Peyer's patch (tissue), 4 donors: ENCODE results near the gene ETV2. TPM values are rescaled to one million over a fixed set of nuclear protein-coding genes. Genes with fewer than 3 reads are reported as not detected.

Experiments used
- DNase-seq, 3 donors: peaks; one replicate each; pipeline ENCODE4 v3.0.0-alpha.2; 2017 to 2019
- H3K27ac ChIP-seq, 4 donors: fragments of 200-600 bp; sonication (generic); one replicate each; pipeline ENCODE4 v1.5.1; 2016 to 2019
- H3K27me3 ChIP-seq, 2 donors: fragments of 200-600 bp; sonication (generic); one replicate each; pipeline ENCODE4 v1.5.1; 2019
- H3K36me3 ChIP-seq, 3 donors: fragments of 200-600 bp; sonication (generic); one replicate each; pipeline ENCODE4 v1.5.1; 2016 to 2019
- H3K4me1 ChIP-seq, 4 donors: fragments of 200-600 bp; sonication (generic); one replicate each; pipeline ENCODE4 v1.5.1; 2016 to 2019
- H3K4me3 ChIP-seq, 4 donors: fragments of 200-600 bp; sonication (generic); 1 replicate in 3 of 4; 2 replicates in 1 of 4; pipeline ENCODE4 v1.5.1; 2016 to 2019; ENCODE audit warnings: mild to moderate bottlenecking in 1 of 4
- H3K9me3 ChIP-seq, 4 donors: fragments of 200-600 bp; sonication (generic); one replicate each; pipeline ENCODE4 v1.5.1; 2016 to 2019; ENCODE audit warnings: mild to moderate bottlenecking in 1 of 4
- POLR2A ChIP-seq, 2 donors: fragments of 450-650 bp; IDR thresholded peaks; one replicate each; pipeline ENCODE4 v1.5.1; 2017; ENCODE audit warnings: antibody characterized with exemption in 2 of 2, mild to moderate bottlenecking in 2 of 2, moderate library complexity in 2 of 2
- total RNA-seq, 4 donors: library from RNA; depleted of rRNA; stranded (reverse); fragments of >200 nt; gene quantifications; one replicate each; pipeline ENCODE4 v1.1.0, GENCODE V29; 2016
- TF ChIP-seq, protein P1 (sequence below), 6 experiments: fragments of 450-650 bp in 4 of 6; fragments of 200-600 bp in 2 of 6; sonication (generic) in 1 of 6; IDR thresholded peaks; one replicate each; pipeline ENCODE4 v1.5.1; 2017 to 2019; ENCODE audit warnings: antibody characterized with exemption in 6 of 6, mild to moderate bottlenecking in 3 of 6, moderate library complexity in 1 of 6

ETV2 gene
- total RNA-seq, 4 donors from 2014 or later, result 1.6 to 1.8 TPM; not detected in 2

DNA sequence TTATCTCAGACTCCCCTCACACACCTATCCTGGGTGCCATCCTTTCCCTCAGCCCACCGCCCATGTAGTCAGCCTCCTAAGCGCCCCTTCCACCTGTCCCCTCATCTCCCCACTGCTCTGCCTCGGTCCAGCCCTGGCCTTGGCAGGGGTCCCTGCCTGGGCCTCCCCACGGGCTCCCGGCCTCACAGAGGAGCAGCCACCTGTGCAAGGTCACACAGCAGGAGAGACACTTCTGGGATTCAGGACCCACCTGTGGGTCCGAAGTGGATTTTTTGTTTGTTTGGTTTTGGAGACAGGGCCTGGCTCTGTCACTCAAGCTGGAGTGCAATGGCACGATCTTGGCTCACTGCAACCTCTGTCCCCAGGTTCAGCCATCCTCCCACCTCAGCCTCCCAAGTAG, 24.1 kb downstream of the ETV2 start:
- Histone ChIP-seq H3K4me1 (no peaks in the 10 kb centered on the region), H3K4me3 (no peak overlapping the region), H3K27ac (no peak overlapping the region), H3K36me3 (peaks cover 0 to 47% (median 0%) of the 10 kb centered on the region in 3 donors), H3K9me3 (no peaks in the 10 kb centered on the region), H3K27me3 (no peaks in the 10 kb centered on the region)
- DNase-seq, result no peak
- no peak for TF ChIP-seq POLR2A (IDR thresholded peaks at IDR 0.05)
- TF ChIP-seq, protein P1, sequence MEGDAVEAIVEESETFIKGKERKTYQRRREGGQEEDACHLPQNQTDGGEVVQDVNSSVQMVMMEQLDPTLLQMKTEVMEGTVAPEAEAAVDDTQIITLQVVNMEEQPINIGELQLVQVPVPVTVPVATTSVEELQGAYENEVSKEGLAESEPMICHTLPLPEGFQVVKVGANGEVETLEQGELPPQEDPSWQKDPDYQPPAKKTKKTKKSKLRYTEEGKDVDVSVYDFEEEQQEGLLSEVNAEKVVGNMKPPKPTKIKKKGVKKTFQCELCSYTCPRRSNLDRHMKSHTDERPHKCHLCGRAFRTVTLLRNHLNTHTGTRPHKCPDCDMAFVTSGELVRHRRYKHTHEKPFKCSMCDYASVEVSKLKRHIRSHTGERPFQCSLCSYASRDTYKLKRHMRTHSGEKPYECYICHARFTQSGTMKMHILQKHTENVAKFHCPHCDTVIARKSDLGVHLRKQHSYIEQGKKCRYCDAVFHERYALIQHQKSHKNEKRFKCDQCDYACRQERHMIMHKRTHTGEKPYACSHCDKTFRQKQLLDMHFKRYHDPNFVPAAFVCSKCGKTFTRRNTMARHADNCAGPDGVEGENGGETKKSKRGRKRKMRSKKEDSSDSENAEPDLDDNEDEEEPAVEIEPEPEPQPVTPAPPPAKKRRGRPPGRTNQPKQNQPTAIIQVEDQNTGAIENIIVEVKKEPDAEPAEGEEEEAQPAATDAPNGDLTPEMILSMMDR (IDR thresholded peaks at IDR 0.05), result no peak

DNA sequence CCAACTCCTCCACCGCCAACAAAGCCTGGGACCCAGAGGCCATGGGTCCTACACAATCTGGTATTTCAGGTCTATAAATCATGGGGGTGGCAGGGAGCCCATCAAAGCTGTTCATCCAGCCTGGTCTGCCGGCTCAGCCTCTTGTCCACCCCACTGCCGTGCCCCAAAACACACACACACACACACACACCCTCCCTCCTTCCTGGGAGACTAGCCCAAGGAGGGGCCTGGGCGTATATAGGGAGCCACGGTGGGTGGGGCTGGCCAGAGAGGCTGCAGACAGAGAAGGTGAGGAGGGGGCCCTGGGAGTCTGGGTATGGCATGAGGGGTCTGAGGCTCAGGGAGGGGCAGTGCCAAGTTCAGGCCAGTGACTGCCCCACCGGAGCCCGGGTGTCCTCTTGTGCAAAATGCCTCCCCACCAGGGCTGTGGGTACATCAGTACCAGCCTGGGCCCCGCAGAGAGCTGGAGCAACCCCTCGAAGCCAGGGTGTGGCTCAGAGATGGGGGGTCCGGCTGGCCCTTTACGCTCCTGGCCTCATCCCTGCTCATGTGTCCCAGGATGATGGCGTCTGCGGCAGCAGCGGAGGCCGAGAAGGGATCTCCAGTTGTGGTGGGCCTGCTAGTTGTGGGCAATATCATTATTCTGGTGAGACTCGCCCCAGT, 24.8 kb downstream of the ETV2 start, which contains the start of gene UPK1A:
Gene UPK1A (plus strand): TSS at position 267 of the 663 bp plus-strand sequence. CDS start 296 bp downstream, at position 563.
- no peaks in the 10 kb centered on the region for H3K9me3 ChIP-seq
- peaks cover 0 to 39% (median 0%) of the 10 kb centered on the region in 3 donors for H3K36me3 ChIP-seq
- TF ChIP-seq, protein P1 (IDR thresholded peaks at IDR 0.05), result no peak
- no peak for TF ChIP-seq POLR2A (IDR thresholded peaks at IDR 0.05)
- no peak for DNase-seq
- no peaks in the 10 kb centered on the region for H3K27me3 ChIP-seq
- H3K27ac ChIP-seq, result no peak within 1 kb of the TSS
- H3K4me3 ChIP-seq, result no peak within 1 kb of the TSS
- no peaks in the 10 kb centered on the region for H3K4me1 ChIP-seq

DNA sequence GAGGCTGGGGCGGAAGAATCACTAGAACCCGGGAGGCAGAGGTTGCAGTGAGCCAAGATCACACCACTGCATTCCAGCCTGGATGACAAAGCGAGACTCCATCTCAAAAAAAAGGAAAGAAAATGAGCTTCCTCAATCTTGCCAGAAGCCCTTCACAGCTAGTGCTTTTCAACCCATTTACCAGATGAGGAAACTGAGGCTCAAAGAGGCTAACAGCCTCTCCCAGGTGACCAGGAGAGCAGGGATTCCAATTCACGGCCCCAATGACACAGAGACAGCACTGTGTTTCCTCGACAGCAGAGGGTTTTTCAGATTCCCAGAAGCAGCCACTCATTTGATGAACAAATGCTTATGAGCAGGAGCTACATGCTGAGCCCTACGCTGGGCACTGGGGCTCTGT, 28.0 kb downstream of the ETV2 start:
- peaks cover 0 to 9% (median 0%) of the 10 kb centered on the region in 3 donors for H3K36me3 ChIP-seq
- H3K4me1 ChIP-seq, result peaks cover 0 to 6% (median 0%) of the 10 kb centered on the region in 4 donors
- no peaks in the 10 kb centered on the region for H3K9me3 ChIP-seq
- H3K27ac ChIP-seq, result no peak overlapping the region
- no peaks in the 10 kb centered on the region for H3K27me3 ChIP-seq
- TF ChIP-seq POLR2A (IDR thresholded peaks at IDR 0.05), result no peak
- TF ChIP-seq, protein P1 (IDR thresholded peaks at IDR 0.05), result no peak
- H3K4me3 ChIP-seq, result no peak overlapping the region
- DNase-seq, result no peak

DNA sequence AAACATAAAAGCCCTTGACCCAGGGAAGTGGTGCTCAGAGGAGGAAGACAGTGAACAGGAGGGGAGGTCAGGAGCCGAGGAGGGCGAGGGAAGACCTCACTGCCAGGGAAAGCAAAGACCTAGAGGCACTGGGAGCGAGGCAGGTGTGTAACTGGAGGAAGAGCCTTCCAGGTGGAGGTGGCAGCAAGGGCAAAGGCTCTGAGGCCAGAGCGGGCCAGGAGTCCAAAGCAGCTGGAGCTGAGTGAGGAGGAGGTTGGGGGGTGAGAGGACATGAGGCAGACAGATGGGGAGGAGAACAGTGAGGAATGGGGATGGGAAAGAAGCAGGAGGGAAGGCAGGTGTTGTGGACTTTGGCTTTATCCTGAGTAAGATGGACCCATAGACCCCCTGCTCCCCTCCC, 28.4 kb downstream of the ETV2 start:
- H3K9me3 ChIP-seq, result no peaks in the 10 kb centered on the region
- H3K36me3 ChIP-seq, result peaks cover 0 to 4% (median 0%) of the 10 kb centered on the region in 3 donors
- peaks cover 0 to 6% (median 0%) of the 10 kb centered on the region in 4 donors for H3K4me1 ChIP-seq
- H3K27ac ChIP-seq, result no peak overlapping the region
- H3K27me3 ChIP-seq, result no peaks in the 10 kb centered on the region
- TF ChIP-seq, protein P1 (IDR thresholded peaks at IDR 0.05), result no peak
- TF ChIP-seq POLR2A (IDR thresholded peaks at IDR 0.05), result no peak
- no peak for DNase-seq
- H3K4me3 ChIP-seq, result no peak overlapping the region

DNA sequence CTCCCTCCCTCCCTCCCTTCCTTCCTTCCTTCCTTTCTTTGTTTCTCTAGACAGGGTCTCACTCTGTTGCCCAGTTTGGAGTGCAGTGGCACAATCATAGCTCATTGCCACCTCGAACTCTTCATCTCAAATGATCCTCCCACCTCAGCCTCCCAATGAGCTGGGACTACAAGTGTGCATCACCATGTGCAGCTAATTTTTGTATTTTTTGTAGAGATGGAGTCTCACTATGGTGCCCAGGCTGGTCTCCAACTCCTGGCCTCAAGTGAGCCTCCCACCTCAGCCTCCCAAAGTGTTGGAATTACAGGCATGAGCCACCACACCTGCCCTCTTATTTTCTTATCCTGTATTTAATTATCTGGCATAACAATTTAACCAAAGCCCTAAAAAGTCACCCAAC, 29.1 kb downstream of the ETV2 start:
- no peaks in the 10 kb centered on the region for H3K9me3 ChIP-seq
- no peak overlapping the region for H3K27ac ChIP-seq
- TF ChIP-seq POLR2A (IDR thresholded peaks at IDR 0.05), result no peak
- TF ChIP-seq, protein P1 (IDR thresholded peaks at IDR 0.05), result no peak
- peaks cover 0 to 6% (median 0%) of the 10 kb centered on the region in 4 donors for H3K4me1 ChIP-seq
- no peaks in the 10 kb centered on the region for H3K36me3 ChIP-seq
- H3K4me3 ChIP-seq, result no peak overlapping the region
- H3K27me3 ChIP-seq, result no peaks in the 10 kb centered on the region
- DNase-seq, result no peak
